Eye (tissue), 1 donor: ENCODE measurements around the gene SLC1A3.

ENCODE experiments used
- DNase-seq: peaks from one replicate; pipeline ENCODE4 v3.0.0-alpha.2; 2015

SLC1A3 gene

DNA sequence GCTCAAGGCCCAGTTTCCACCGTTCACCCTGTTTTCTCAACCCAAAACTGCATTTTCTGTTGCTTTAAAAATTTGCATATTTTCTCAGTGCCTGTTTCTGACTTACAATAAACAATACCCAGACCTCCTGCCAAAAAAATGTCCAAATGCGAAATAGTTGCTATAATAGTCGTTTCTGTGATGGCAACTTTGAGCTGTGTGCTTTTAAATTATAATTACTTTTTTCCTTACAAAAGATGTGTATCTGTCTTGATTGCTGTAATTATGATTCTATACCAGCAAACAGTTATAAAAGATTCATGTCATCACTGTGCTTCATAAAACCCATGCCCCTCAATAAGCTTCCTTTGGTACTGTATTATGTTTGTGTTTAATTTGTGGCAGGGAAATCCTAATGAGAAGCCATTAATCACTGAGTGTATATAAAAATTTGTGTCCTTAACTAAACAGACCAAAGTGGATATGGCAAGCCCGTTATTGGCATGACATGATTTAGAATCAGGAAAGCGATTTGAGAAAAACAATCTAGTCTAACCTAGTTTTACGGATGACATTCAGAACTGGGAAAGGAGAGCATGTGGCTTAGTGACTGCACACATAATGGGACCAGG, 5.4 kb upstream of the SLC1A3 start:
- DNase-seq, result no peak

DNA sequence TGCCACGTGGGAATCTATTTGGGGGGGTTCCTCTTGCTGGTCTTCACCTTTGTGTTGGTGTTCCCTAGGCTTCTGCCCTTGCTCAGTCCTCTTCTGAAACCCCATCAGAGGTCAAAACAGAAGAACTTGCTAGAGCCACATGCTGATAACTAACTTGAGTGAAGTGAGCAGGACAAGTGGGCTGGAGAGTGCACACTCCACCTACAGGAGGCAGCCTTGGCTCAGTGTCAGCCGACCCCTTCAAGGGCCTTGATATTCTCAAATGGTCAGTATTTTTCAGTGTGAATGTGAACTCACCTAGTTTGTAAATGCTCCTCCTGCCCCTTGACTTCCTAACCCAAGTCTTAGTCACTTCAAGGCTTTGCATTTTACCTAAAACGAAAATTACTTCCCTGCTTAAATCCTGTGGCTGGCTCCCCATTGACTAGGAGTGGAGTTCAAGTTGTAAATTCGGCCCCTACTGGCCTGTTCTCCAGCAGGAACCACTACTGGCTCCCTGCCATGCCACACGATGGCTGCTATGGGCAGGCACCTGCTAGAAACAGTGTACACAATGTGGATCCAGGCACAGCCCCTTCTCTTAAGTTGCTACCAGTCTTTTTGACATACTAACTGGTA, 3.6 kb upstream of the SLC1A3 start:
- no peak for DNase-seq

DNA sequence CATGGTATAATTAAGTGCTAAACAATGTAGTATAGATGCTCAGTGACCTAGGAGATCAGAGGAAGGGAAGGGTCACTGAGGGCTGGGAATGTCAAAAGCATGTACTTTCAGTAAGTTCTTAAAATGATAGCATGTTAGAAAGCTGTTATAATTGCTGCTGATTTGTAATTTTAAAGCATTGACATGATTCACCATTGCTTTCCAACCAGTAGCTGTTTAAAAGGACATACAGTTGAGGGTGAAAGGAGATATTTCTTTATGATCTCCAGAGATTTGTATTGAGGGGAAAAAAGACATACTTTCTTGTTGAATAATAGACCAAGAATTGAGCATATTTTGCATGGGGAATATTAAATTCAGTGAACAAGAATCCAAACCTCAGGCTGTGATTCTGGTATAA, 1.2 kb upstream of the SLC1A3 start:
- DNase-seq, result peak; percentile 21

- DNase-seq, result no peak
Measured at GRCh38 chr5:36606036-36606427, 374 bp upstream of the SLC1A3 start.

GRCh38 chr5:36607114-36607571, 737 bp downstream of the SLC1A3 start:
- peak; percentile 85 for DNase-seq

DNA sequence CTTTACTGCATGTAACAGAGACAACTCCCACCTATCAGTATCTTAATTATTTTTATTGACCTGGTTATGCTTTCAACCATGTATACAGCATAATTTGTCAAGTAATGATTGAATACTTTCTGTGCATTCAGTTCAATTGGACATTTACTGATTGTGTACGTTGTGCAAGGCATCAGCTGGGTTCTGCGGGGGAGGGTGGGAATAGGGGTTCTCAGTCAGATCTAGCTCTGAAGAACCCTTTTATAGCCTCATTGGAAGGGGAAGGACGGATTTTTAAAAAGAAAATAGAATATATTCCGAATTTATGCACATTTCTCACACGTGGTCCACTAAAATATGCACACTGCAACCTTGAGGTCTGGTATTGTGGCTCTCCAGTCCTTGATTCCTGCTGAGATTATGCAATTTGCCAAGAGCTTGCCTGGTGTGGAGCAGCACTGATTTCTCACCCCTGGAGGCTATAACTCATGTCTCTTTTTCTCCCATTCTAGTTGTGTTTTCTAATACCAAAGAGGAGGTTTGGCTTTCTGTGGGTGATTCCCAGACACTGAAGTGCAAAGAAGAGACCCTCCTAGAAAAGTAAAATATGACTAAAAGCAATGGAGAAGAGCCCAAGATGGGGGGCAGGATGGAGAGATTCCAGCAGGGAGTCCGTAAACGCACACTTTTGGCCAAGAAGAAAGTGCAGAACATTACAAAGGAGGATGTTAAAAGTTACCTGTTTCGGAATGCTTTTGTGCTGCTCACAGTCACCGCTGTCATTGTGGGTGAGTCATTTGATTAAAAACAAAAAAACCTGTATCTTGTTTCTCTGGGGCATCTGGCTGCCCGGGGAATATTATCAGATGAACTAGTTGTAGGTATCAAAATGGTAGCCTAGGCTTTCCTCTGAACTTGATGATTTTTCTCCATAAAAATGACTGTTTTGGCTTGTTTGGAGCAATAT, 1.7 kb downstream of the SLC1A3 start:
- DNase-seq, result peak; percentile 38

- no peak for DNase-seq
Measured at GRCh38 chr5:36610621-36611020, 4.2 kb downstream of the SLC1A3 start.

DNA sequence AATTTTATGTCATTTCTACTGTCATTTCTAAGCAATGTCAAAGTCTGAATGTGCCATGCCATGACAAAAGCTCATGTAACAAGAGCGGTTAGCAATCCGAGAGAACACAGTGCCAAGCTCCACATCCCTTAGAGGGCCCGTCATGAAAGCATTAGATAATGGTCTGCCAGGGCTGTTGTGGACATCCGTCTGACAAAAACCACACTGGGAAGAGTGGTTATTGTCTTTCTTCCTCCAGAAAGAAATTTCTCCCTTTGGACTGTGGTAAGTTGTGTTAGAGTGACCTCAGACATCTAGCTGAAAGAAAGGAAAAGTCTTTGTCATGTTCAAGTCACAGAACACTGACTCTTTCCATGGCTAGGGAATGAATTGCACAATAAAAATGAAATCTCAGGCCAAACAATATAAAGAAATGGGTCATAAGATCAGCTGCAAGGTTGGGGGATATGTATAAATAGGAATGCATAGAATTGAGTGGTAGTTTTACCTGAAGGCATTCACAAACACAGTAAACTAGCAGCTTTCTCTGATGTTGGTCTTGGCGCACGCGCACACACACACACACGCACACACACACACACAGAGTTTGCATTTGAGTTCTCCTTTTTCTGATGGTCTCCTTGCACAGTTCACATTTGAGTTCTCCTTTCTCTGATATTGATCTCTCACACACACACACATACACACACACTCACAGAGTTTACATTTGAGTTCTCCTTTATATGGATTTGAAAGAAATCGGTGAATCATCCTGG, 5.3 kb downstream of the SLC1A3 start:
- DNase-seq, result no peak

DNA sequence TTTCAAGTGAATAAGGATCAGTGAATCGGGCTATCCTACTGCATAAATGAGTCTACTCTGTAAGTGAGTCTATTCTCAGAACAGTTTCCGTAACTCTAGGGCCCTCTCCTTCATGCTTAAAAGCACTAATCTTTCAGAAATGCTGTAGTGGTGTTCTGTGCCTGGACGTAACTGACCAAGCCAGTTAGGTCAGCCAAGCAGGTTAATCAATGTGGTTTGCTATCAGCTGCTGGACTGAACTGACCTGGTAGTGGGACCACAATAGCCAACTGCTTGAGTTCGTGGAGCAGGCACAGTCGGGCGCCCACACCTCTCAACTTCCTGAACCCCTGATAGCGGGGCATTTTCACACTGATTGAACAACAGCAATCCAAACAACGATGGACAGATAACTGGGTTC, 6.8 kb downstream of the SLC1A3 start:
- DNase-seq, result peak; percentile 13

DNA sequence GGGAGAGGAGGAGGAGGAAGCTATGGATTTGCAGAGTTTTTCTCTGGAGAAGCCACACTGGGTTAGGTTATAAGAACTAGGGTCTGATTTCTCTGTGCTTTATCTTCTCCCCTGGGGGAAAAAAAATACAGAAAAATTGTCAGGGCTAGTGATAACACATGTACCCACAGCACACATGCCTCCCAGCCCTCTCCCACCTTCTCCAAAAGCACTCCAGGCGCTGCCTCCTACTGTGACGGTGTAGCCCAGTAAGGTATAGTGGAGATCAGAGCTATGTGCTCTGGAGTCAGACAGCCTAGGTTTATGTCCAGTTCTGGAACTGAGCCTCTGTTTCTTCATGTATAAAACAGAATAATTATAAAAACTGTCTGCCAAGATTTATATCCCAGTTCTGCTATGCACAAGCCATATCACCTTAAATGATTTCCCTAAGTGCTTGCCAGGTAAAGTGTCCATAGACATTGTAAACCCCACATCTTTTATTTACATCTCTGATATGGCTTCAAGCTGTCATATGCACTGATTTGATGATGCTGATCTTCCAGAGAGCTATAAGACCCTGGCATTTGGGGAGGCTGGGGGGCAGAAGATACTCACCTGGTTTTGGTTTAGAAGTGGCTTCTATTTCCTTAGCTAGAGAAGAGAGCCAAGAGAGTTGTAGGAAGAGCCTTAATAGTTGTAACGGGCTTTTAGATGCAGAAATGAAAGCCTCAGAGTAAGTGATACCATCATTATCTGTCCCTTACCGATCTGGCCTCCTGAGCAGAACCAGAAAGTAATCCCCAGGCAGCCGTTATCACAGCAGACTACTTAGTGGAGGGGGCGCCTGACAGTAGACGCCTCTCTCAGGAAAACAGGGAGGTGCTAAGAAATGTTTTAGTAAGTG, 7.6 kb downstream of the SLC1A3 start:
- DNase-seq, result no peak

DNA sequence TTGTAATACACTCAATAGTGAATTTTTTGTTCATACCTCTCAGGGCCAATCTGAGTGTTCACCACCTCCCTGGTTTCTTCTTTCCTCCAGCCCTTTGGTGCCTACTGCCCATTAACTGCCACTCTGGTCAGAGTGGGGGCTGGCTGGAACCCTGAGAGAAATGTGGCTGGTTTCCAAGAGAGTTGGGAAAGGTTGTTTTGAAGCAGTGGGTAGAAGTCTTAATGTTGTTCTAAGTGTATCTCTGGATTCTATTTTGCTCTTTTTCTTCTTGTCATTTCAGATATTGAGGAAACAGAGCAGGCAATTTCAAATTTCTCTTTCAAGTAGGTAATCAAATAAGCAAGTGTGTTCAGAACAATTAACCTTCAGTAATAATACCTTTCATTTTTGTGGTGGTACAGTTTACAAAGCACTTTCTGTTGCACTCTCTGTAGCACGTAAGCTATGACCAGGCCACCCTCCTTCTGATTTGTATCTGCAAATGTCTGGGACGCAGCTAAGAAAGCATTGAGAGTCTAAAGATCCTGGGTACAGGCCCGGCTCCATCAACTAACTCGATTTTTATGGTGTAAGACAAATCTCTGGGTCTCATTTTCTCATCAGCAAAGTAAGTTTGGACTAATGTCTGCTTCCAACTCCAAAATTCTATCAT, 8.4 kb downstream of the SLC1A3 start:
- DNase-seq, result no peak

DNA sequence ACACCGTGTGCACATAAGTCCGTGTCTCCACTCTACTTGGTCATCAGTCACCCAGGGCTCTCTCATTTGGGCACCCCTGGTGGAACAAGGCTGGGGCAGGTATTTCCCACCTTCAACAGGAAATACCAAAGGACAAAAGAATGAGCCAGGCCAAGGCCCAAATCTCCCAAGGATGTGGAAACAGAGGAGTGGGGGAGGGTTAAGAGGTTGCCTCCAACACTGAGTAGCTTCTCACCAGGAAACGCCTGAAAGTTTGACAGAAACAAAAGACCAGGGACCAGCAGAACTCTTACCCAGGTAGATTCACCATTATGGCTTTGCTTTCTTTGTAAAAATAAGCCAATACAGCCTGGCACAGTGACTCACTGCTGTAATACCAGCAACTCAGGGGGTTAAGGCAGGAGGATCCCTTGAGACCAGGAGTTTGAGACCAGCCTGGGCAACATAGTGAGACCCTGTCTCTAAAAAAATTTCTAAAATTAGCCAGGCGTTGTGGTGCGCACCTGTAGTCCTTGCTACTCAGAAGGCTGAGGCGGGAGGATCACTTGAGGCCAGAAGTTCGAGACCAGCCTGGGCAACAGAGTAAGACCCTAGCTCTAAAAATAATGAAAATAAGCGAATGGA, 12.7 kb downstream of the SLC1A3 start:
- DNase-seq, result no peak

- DNase-seq, result no peak
Measured at GRCh38 chr5:36621985-36622384, 15.6 kb downstream of the SLC1A3 start.

- no peak for DNase-seq
Measured at GRCh38 chr5:36623832-36624231, 17.4 kb downstream of the SLC1A3 start.

DNA sequence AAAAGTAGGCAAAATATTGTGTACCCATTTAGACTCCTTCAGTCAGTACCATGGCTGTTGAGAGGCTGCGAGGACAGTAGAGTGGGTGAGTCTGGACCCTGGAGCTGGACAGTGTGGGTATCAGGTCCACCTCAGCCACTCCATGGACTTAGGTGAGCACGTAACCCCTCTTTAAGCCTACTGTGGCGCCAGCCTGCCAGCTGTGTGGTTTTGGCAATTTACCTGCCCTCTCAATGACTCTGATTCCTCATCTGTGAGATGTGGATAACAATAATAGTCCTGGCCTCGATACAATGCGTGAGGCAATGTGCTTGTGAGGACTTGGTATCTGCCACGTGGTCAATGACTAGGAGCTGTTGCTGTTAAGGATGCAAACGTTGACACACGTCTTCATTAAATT, 17.9 kb downstream of the SLC1A3 start:
- no peak for DNase-seq

GRCh38 chr5:36628695-36629094, 22.3 kb downstream of the SLC1A3 start:
- DNase-seq, result peak; percentile 10

GRCh38 chr5:36629729-36630128, 23.3 kb downstream of the SLC1A3 start:
- DNase-seq, result no peak

GRCh38 chr5:36630201-36631145, 24.1 kb downstream of the SLC1A3 start:
- no peak for DNase-seq

DNA sequence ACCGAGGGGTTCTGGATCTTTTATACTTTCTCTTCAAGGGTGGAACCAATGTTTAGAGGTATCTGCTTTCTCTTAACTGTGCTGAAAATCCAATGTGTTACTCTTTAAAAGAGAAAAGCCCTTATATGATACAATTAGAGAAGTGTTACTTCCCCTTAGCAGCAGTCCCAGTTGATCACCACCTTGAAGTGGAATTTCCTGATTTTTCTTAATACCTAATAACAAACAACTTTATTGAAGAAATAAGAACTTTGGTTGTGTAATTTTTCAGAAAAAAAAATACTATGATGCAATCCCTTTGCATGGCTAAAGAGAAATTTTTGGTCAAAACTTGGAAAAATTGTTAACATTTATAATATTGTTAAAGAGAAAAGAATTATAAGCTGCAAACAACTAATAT, 24.7 kb downstream of the SLC1A3 start:
- no peak for DNase-seq
